ACHN (cell line): ENCODE data around the gene GPR171.

ENCODE experiments used
- DNase-seq: peaks from one replicate; pipeline ENCODE4 v3.0.0-alpha.2; 2015
- in situ Hi-C: cut with HindIII; loops from 2 replicates; pipeline ENCODE4 v1.10.0; 2017; ENCODE audit warnings: low sequenced_read_pairs, low pct_ligation_motif_present, low pct_unique_long_range_greater_than_20kb

The GPR171 gene

DNA sequence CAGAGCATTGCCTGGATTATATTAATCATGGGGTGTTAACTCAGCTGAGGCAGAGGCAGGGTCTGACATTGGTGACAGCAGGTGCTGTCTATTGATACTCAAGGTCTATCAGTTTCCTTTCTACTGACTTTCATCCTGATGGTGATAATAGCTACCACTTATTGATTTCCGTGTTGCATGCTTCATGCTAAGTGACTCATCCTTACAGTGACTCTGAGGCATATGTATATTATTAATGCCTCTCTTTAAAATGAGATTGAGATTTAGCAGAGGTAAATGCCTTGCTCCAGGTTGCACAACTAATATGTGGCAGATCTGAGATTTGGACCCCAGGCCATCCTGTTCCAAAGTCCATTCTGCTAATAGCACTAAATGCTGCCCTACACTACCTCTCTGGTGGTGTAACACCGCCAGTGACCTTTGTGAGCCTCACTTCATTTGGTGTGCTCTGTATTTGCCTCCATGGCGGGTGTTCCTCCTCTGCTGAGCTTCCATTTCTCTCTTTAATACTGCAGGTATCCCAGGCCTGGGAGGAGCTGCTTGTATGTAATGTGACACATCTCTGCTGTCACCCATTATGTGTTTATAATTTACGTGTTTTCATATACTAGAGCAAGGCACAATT, 50.4 kb downstream of the GPR171 start:
- no peak for DNase-seq
- in situ Hi-C loops = no loop called here
